B cell (primary cell): ENCODE measurements around the gene CAMK1D. TPM values are rescaled to one million over a fixed set of nuclear protein-coding genes. Genes with fewer than 3 reads are reported as not detected.

ENCODE experiments used
- ATAC-seq: fragments of 200-7000 bp; cut with Tn5 transposase; one replicate; pipeline ENCODE4 v1.10.0; 2021; ENCODE audit warnings: low read depth, mild to moderate bottlenecking, moderate number of reproducible peaks, moderate library complexity
- CTCF ChIA-PET: fragments of 350-600 bp; sonication (Branson Sonifier 250); formaldehyde crosslinking; loops from one replicate; lab custom pipeline; 2021; ENCODE audit warnings: antibody characterized with exemption, inconsistent platforms; lab: Charles Lee
- POLR2A ChIA-PET: fragments of 350-600 bp; sonication (Branson Sonifier 250); formaldehyde crosslinking; loops from one replicate; lab custom pipeline; 2021; ENCODE audit warnings: antibody characterized with exemption; lab: Charles Lee
- DNase-seq: peaks from one replicate; pipeline ENCODE4 v3.0.0; 2013
- H2AFZ ChIP-seq: 2 replicates; pipeline ENCODE4 v1.6.1; 2012; ENCODE audit warnings: mild to moderate bottlenecking, low read depth, low read length; ENCODE audit not compliant: insufficient read depth, poor library complexity, severe bottlenecking
- H3K27ac ChIP-seq, 2 donors: 1 replicate in 1 of 2; 2 replicates in 1 of 2; pipeline ENCODE4 v1.5.1; 2012 to 2013; ENCODE audit warnings: low read length in 2 of 2, mild to moderate bottlenecking in 2 of 2, moderate library complexity in 1 of 2
- H3K27me3 ChIP-seq, 4 experiments: fragments of 200-600 bp in 1 of 4; sonication (generic) in 1 of 4; replicated peaks in 1 of 4; 1 replicate in 2 of 4; 2 replicates in 2 of 4; pipeline versions ENCODE4 v1.6.1 to v1.7.0; 2013 to 2016; ENCODE audit warnings: low read length in 3 of 4, mild to moderate bottlenecking in 2 of 4, mixed read lengths in 1 of 4, moderate library complexity in 1 of 4; ENCODE audit not compliant: insufficient read depth in 4 of 4, control insufficient read depth in 3 of 4; ENCODE audit errors: control extremely low read depth in 1 of 4
- H3K36me3 ChIP-seq, 2 experiments: replicated peaks in 1 of 2; 1 replicate in 1 of 2; 2 replicates in 1 of 2; pipeline versions ENCODE4 v1.6.1 to v1.7.1; 2013; ENCODE audit warnings: low read length in 1 of 2; ENCODE audit not compliant: insufficient read depth in 2 of 2, control insufficient read depth in 1 of 2; ENCODE audit errors: control extremely low read depth in 1 of 2, extremely low read depth in 1 of 2
- H3K4me1 ChIP-seq, 2 donors: fragments of 200-600 bp in 1 of 2; sonication (generic) in 1 of 2; 1 replicate in 1 of 2; 2 replicates in 1 of 2; pipeline versions ENCODE4 v1.5.1 to v1.6.1; 2013 to 2017; ENCODE audit warnings: low read length in 2 of 2; ENCODE audit not compliant: control insufficient read depth in 2 of 2, insufficient read depth in 2 of 2
- H3K4me2 ChIP-seq: replicated peaks from 2 replicates; pipeline ENCODE3; 2012; ENCODE audit warnings: mild to moderate bottlenecking, low read depth, low read length; ENCODE audit not compliant: poor library complexity, severe bottlenecking
- H3K4me3 ChIP-seq, 5 experiments: fragments of 200-600 bp in 1 of 5; sonication (generic) in 1 of 5; 1 replicate in 3 of 5; 2 replicates in 2 of 5; pipeline versions ENCODE4 v1.5.1 to v1.7.0; 2011 to 2016; ENCODE audit warnings: low read length in 4 of 5, mild to moderate bottlenecking in 4 of 5, low read depth in 2 of 5, control low read depth in 1 of 5, moderate library complexity in 1 of 5; ENCODE audit not compliant: insufficient read depth in 1 of 5; ENCODE audit errors: control extremely low read depth in 1 of 5, extremely low read depth in 1 of 5
- H3K79me2 ChIP-seq: fragments of 200-600 bp; sonication (generic); one replicate; pipeline ENCODE4 v1.6.0; 2016; ENCODE audit warnings: low read length; ENCODE audit not compliant: control insufficient read depth, insufficient read depth
- H3K9ac ChIP-seq: fragments of 200-600 bp; sonication (generic); 2 replicates; pipeline ENCODE4 v1.6.1; 2017; ENCODE audit warnings: mild to moderate bottlenecking, low read length, moderate library complexity
- H3K9me3 ChIP-seq, 3 donors: one replicate each; pipeline versions ENCODE4 v1.6.1 to v1.7.1; 2013; ENCODE audit warnings: low read length in 2 of 3; ENCODE audit not compliant: control insufficient read depth in 2 of 3, insufficient read depth in 1 of 3; ENCODE audit errors: control extremely low read depth in 1 of 3
- H4K20me1 ChIP-seq: 2 replicates; pipeline ENCODE4 v1.6.0; 2012; ENCODE audit warnings: mild to moderate bottlenecking, low read length; ENCODE audit not compliant: insufficient read depth, control insufficient read depth, poor library complexity, severe bottlenecking
- H3K27ac Mint-ChIP-seq: one replicate; pipeline ENCODE4 v1.8.0; 2021; ENCODE audit warnings: mixed read lengths
- H3K27me3 Mint-ChIP-seq: one replicate; pipeline ENCODE4 v1.8.0; 2021; ENCODE audit warnings: mixed read lengths
- H3K4me1 Mint-ChIP-seq: one replicate; pipeline ENCODE4 v1.8.0; 2021; ENCODE audit warnings: mixed read lengths
- H3K4me3 Mint-ChIP-seq: one replicate; pipeline ENCODE4 v1.8.0; 2021; ENCODE audit warnings: mixed read lengths
- H3K9me3 Mint-ChIP-seq: one replicate; pipeline ENCODE4 v1.8.0; 2022; ENCODE audit warnings: mixed read lengths; ENCODE audit not compliant: insufficient read depth
- CTCF ChIP-seq: fragments of 200-600 bp; IDR thresholded peaks from one replicate; pipeline ENCODE4 v1.8.0; 2022; ENCODE audit warnings: antibody characterized with exemption, mild to moderate bottlenecking
- EZH2 ChIP-seq: IDR thresholded peaks from 2 replicates; pipeline ENCODE4 v1.6.1; 2012; ENCODE audit warnings: borderline replicate concordance, low read depth, mild to moderate bottlenecking, moderate library complexity, low read length; ENCODE audit not compliant: insufficient read depth, poor library complexity, severe bottlenecking
- WGBS: methylation state at CpG from one replicate; pipeline ENCODE4 v1.1.5; 2013; ENCODE audit warnings: missing lambda C conversion rate; ENCODE audit not compliant: insufficient coverage; 5-methylcytosine and 5-hydroxymethylcytosine counted together
- intact Hi-C: fragments of 100-400 bp; cut with micrococcal nuclease; formaldehyde crosslinking; loops from one replicate; pipeline ENCODE4 v1.10.0; 2022
- polyA plus RNA-seq: library from polyadenylated mRNA; depleted of rRNA; stranded (reverse); fragments of >200 nt; gene quantifications from 2 replicates; pipeline ENCODE4 v1.2.3, GENCODE V29; 2012
- total RNA-seq, 2 donors: library from RNA; stranded (reverse); fragments of 120-200 nt in 1 of 2; gene quantifications; 1 replicate in 1 of 2; 2 replicates in 1 of 2; pipeline versions ENCODE4 v1.2.3 to v1.2.4, GENCODE V29; 2013 to 2022

The CAMK1D gene
- total and polyA plus RNA-seq, 2 donors (not counting 1 experiment from before 2014, with no cell fraction given) = 34.1 to 69.7 TPM

GRCh38 chr10:12657489-12657888, 308.1 kb downstream of the CAMK1D start:
- no peak for DNase-seq
- 100% methylated on average over 1 of the region's 2 CpGs for WGBS
- Histone ChIP-seq H3K27ac (no peak overlapping the region), H4K20me1 (peaks cover 20% of the 10 kb centered on the region), H3K79me2 (peaks cover 49% of the 10 kb centered on the region), H3K9me3 (peaks cover 0 to 8% (median 3%) of the 10 kb centered on the region in 3 donors), H3K4me2 (no peak overlapping the region), H3K27me3 (no peaks in the 10 kb centered on the region), H3K4me1 (peaks cover 5 to 6% of the 10 kb centered on the region in 2 donors), H3K4me3 (no peak overlapping the region), H3K36me3 (peaks cover 0 to 22% of the 10 kb centered on the region in 2 experiments), H3K9ac (no peak overlapping the region), H2AFZ (no peak overlapping the region)
- no peaks in the 10 kb centered on the region for H3K27me3 Mint-ChIP-seq
- H3K4me1 Mint-ChIP-seq = peaks cover 14% of the 10 kb centered on the region
- no peak overlapping the region for H3K27ac Mint-ChIP-seq
- no peak for ATAC-seq
- TF ChIP-seq CTCF (no peak), EZH2 (no peak)
- CTCF ChIA-PET = interaction anchor here (1.0 to 5.2 kb wide), 25 partner anchors 7 to 671 kb away, joined by 3 to 104 read pairs (median 6); partner anchors contain the start of genes CDC123 and NUDT5
- POLR2A ChIA-PET = no interaction called here
- intact Hi-C loops = no loop called here
- H3K4me3 Mint-ChIP-seq = no peak overlapping the region
- H3K9me3 Mint-ChIP-seq = no peaks in the 10 kb centered on the region

- Histone ChIP-seq H3K27ac (no peak overlapping the region), H3K4me2 (no peak overlapping the region), H3K36me3 (peaks cover 4 to 17% of the 10 kb centered on the region in 2 experiments), H3K4me3 (no peak overlapping the region), H3K27me3 (no peaks in the 10 kb centered on the region), H3K79me2 (peaks cover 56% of the 10 kb centered on the region), H3K4me1 (peaks cover 5 to 6% of the 10 kb centered on the region in 2 donors), H2AFZ (no peak overlapping the region), H3K9me3 (peaks cover 0 to 8% (median 0%) of the 10 kb centered on the region in 3 donors), H3K9ac (no peak overlapping the region), H4K20me1 (peaks cover 27% of the 10 kb centered on the region)
- intact Hi-C loops = no loop called here
- no peak for TF ChIP-seq CTCF
- no peak for TF ChIP-seq EZH2
- H3K27me3 Mint-ChIP-seq = no peaks in the 10 kb centered on the region
- ATAC-seq (no peak), DNase-seq (no peak)
- no peak overlapping the region for H3K27ac Mint-ChIP-seq
- peaks cover 14% of the 10 kb centered on the region for H3K4me1 Mint-ChIP-seq
- no peaks in the 10 kb centered on the region for H3K9me3 Mint-ChIP-seq
- ChIA-PET POLR2A (interaction anchor here (0.6 kb wide), 1 partner anchor 400 kb away, joined by 3 read pairs; no protein-coding TSS in a partner anchor), CTCF (interaction anchor here (0.6 to 5.2 kb wide), 2 partner anchors 16 to 443 kb away, joined by 3 to 104 read pairs; no protein-coding TSS in a partner anchor)
- 91% methylated on average over 3 of the region's 6 CpGs for WGBS
- no peak overlapping the region for H3K4me3 Mint-ChIP-seq
Measured at GRCh38 chr10:12658526-12658925, 309.2 kb downstream of the CAMK1D start.
